HCT116 (cell line): Measurements from ENCODE around the gene FAM216B. TPM values are rescaled to one million over a fixed set of nuclear protein-coding genes. Genes with fewer than 3 reads are reported as not detected.

Experiments used
- ATAC-seq: fragments of 200-7000 bp; cut with Tn5 transposase; 2 replicates; pipeline ENCODE4 v1.9.1; 2020; ENCODE audit warnings: mild to moderate bottlenecking, moderate library complexity
- BruUV-seq: library from RNA; stranded (reverse); fragments of 400-500 nt; replicated peaks from 2 replicates; lab custom pipeline; 2021; lab: Mats Ljungman, UMichigan
- CTCF ChIA-PET: fragments of 300-600 bp; sonication (Branson Sonifier 250); formaldehyde crosslinking; loops from one replicate; lab custom pipeline; 2021; ENCODE audit warnings: antibody characterized with exemption; lab: Charles Lee
- POLR2A ChIA-PET: fragments of 300-600, 350-600 bp; sonication (Branson Sonifier 250); formaldehyde crosslinking; loops from one replicate; lab custom pipeline; 2021; ENCODE audit warnings: antibody characterized with exemption; lab: Charles Lee
- RAD21 ChIA-PET, 2 experiments: fragments of 300-600 bp; sonication (Branson Sonifier 250); formaldehyde crosslinking; loops; one replicate each; lab custom pipeline; 2023; ENCODE audit warnings: low total read pairs in 2 of 2; ENCODE audit not compliant: uncharacterized antibody in 2 of 2, unreplicated experiment in 2 of 2, low non-redundant PET in 1 of 2; lab: Charles Lee
- DNase-seq: peaks from one replicate; pipeline ENCODE4 v3.0.0-alpha.2; 2010; ENCODE audit warnings: low read depth, low spot score
- H2AFZ ChIP-seq: fragments of 200-600 bp; shearing (Covaris generic), sonication (generic); 2 replicates; pipeline ENCODE4 v1.6.1; 2017; ENCODE audit warnings: low read depth, mixed run types, mixed read lengths, antibody characterized with exemption, low read length; ENCODE audit not compliant: poor library complexity, severe bottlenecking
- H3K27ac ChIP-seq: 2 replicates; pipeline ENCODE4 v1.5.1; 2012; ENCODE audit warnings: low read depth, low read length
- H3K27me3 ChIP-seq: fragments of 200-600 bp; sonication (generic); 2 replicates; pipeline ENCODE4 v1.6.1; 2016; ENCODE audit warnings: mixed run types, low read length, mixed read lengths; ENCODE audit not compliant: insufficient read depth
- H3K36me3 ChIP-seq, 2 experiments: fragments of 200-500 bp in 1 of 2; fragments of 200-600 bp in 1 of 2; sonication (Bioruptor generic) in 1 of 2; sonication (generic) in 1 of 2; 2 replicates each; pipeline versions ENCODE4 v1.5.1 to v1.6.1; 2014 to 2016; ENCODE audit warnings: low read length in 2 of 2, inconsistent platforms in 1 of 2, mixed read lengths in 1 of 2, mixed run types in 1 of 2; ENCODE audit not compliant: insufficient read depth in 2 of 2, control insufficient read depth in 1 of 2
- H3K4me1 ChIP-seq, 2 experiments: fragments of 200-600 bp in 1 of 2; sonication (generic) in 1 of 2; 2 replicates each; pipeline versions ENCODE4 v1.5.1 to v1.6.1; 2012 to 2017; ENCODE audit warnings: low read length in 2 of 2, inconsistent platforms in 1 of 2, mild to moderate bottlenecking in 1 of 2, mixed read lengths in 1 of 2, mixed run types in 1 of 2, moderate library complexity in 1 of 2; ENCODE audit not compliant: insufficient read depth in 2 of 2, control insufficient read depth in 1 of 2
- H3K4me2 ChIP-seq: fragments of 200-600 bp; sonication (generic); 2 replicates; pipeline ENCODE4 v1.6.1; 2017; ENCODE audit warnings: mixed run types, low read length, mixed read lengths
- H3K4me3 ChIP-seq, 2 experiments: fragments of 200-600 bp in 1 of 2; sonication (generic) in 1 of 2; replicated peaks in 1 of 2; 2 replicates each; pipeline ENCODE4 v1.5.1; 2011 to 2016; ENCODE audit warnings: low read length in 2 of 2, control low read depth in 1 of 2, low read depth in 1 of 2, mild to moderate bottlenecking in 1 of 2, mixed read lengths in 1 of 2, mixed run types in 1 of 2
- H3K79me2 ChIP-seq: fragments of 200-600 bp; sonication (generic); 2 replicates; pipeline ENCODE4 v1.6.1; 2017; ENCODE audit warnings: mild to moderate bottlenecking, mixed run types, low read length, moderate library complexity, mixed read lengths; ENCODE audit not compliant: insufficient read depth
- H3K9ac ChIP-seq: fragments of 200-600 bp; sonication (generic); 2 replicates; pipeline ENCODE4 v1.6.1; 2016; ENCODE audit warnings: low read length, mixed read lengths
- H3K9me2 ChIP-seq: fragments of 200-600 bp; sonication (generic), shearing (Covaris generic); 2 replicates; pipeline ENCODE4 v1.6.1; 2017; ENCODE audit warnings: mixed run types, mild to moderate bottlenecking, moderate library complexity; ENCODE audit not compliant: insufficient read depth
- H3K9me3 ChIP-seq, 2 experiments: fragments of 200-500 bp in 1 of 2; fragments of 200-600 bp in 1 of 2; sonication (Bioruptor generic) in 1 of 2; sonication (generic) in 1 of 2; 2 replicates each; pipeline ENCODE4 v1.6.1; 2014 to 2017; ENCODE audit warnings: low read length in 2 of 2, mixed read lengths in 2 of 2, inconsistent platforms in 1 of 2, low read depth in 1 of 2, mild to moderate bottlenecking in 1 of 2, mixed run types in 1 of 2, moderate library complexity in 1 of 2; ENCODE audit not compliant: control insufficient read depth in 1 of 2, insufficient read depth in 1 of 2
- H4K20me1 ChIP-seq: fragments of 200-600 bp; sonication (generic), shearing (Covaris generic); 2 replicates; pipeline ENCODE4 v1.6.1; 2017; ENCODE audit warnings: mixed run types, mild to moderate bottlenecking, moderate library complexity; ENCODE audit not compliant: insufficient read depth
- CBX3 ChIP-seq: IDR thresholded peaks from 2 replicates; pipeline ENCODE4 v1.6.1; 2012; ENCODE audit warnings: low read depth
- CEBPB ChIP-seq: IDR thresholded peaks from 2 replicates; pipeline ENCODE4 v1.6.1; 2012; ENCODE audit warnings: low read depth
- EGR1 ChIP-seq: IDR thresholded peaks from 2 replicates; pipeline ENCODE4 v1.6.1; 2012; ENCODE audit warnings: low read depth
- ELF1 ChIP-seq: IDR thresholded peaks from 2 replicates; pipeline ENCODE4 v1.6.1; 2012; ENCODE audit warnings: low read depth, borderline replicate concordance
- EZH2 ChIP-seq: fragments of 200-600 bp; sonication (generic); IDR thresholded peaks from 2 replicates; pipeline ENCODE4 v1.6.1; 2017; ENCODE audit warnings: antibody characterized with exemption, mixed run types
- JUND ChIP-seq: IDR thresholded peaks from 2 replicates; pipeline ENCODE4 v1.6.1; 2012
- POLR2A ChIP-seq: IDR thresholded peaks from 2 replicates; pipeline ENCODE4 v1.7.0; 2011; ENCODE audit warnings: borderline replicate concordance; ENCODE audit not compliant: insufficient read depth, insufficient read length; ENCODE audit errors: extremely low read depth
- SIN3A ChIP-seq: IDR thresholded peaks from 2 replicates; pipeline ENCODE4 v1.6.1; 2012; ENCODE audit warnings: low read depth
- SP1 ChIP-seq: IDR thresholded peaks from 2 replicates; pipeline ENCODE4 v1.6.1; 2012; ENCODE audit warnings: low read depth
- SRF ChIP-seq: IDR thresholded peaks from 2 replicates; pipeline ENCODE4 v1.6.1; 2012; ENCODE audit warnings: low read depth
- TCF7L2 ChIP-seq: IDR thresholded peaks from 2 replicates; pipeline ENCODE4 v1.7.0; 2011; ENCODE audit warnings: borderline replicate concordance, inconsistent platforms; ENCODE audit not compliant: insufficient read depth, insufficient read length; ENCODE audit errors: extremely low read depth
- ZNF274 ChIP-seq: fragments of 200-500 bp; sonication (Bioruptor generic); IDR thresholded peaks from 2 replicates; pipeline ENCODE4 v1.6.1; 2014; ENCODE audit warnings: mild to moderate bottlenecking, low read depth, low read length, inconsistent platforms
- intact Hi-C: fragments of 100-400 bp; cut with micrococcal nuclease; formaldehyde crosslinking; loops from 2 replicates; pipeline ENCODE4 v1.10.0; 2022
- total RNA-seq: library from RNA; stranded (reverse); gene quantifications from one replicate; pipeline ENCODE4 v1.2.1, GENCODE V29; 2021; ENCODE audit not compliant: unreplicated experiment
- TF ChIP-seq, protein P1 (sequence below): IDR thresholded peaks from 2 replicates; pipeline ENCODE4 v1.6.1; 2012
- TF ChIP-seq, protein P2 (sequence below): IDR thresholded peaks from 2 replicates; pipeline ENCODE4 v1.6.1; 2011; ENCODE audit warnings: mild to moderate bottlenecking, low read length, moderate library complexity; ENCODE audit not compliant: insufficient replicate concordance; ENCODE audit errors: extremely low read depth

Gene FAM216B
- total RNA-seq, 1 experiment from 2014 or later: not detected

DNA sequence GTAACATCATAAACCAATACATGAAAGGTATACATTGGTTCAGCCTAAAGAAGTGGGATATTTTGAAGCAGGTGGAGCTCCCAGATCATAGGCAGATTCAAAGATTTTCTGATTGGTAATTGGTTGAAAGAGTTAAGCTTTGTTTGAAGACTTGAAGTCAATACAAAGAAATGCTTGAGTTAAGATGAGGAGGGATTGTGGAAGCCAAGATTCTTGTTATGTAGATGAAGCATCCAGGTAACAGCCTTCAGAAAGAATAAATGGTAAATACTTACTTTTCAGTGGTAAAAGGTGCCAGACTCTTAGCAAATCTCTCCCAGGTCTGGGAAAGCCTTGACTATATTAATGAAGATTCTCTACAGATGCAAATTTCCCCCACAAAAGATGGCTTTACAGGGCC lies 49.3 kb upstream of the FAM216B start:
- Histone ChIP-seq H4K20me1 (no peaks in the 10 kb centered on the region), H2AFZ (no peak overlapping the region), H3K9ac (no peak overlapping the region), H3K36me3 (no peaks in the 10 kb centered on the region), H3K79me2 (no peaks in the 10 kb centered on the region), H3K27me3 (peaks cover 15% of the 10 kb centered on the region), H3K9me2 (no peaks in the 10 kb centered on the region; the same call in 1 of the 2 replicates), H3K9me3 (no peaks in the 10 kb centered on the region), H3K4me1 (no peaks in the 10 kb centered on the region), H3K27ac (no peak overlapping the region), H3K4me3 (no peak overlapping the region), H3K4me2 (no peak overlapping the region)
- no peak for DNase-seq
- intact Hi-C loops: no loop called here
- BruUV-seq: no TSS peak
- ChIA-PET CTCF (no interaction called here), RAD21 (no interaction called here), POLR2A (no interaction called here)
- no peak for ATAC-seq
- TF ChIP-seq TCF7L2 (no peak), SRF (no peak), EZH2 (no peak), CEBPB (no peak), EGR1 (no peak), CBX3 (no peak)
- TF ChIP-seq, protein P1, sequence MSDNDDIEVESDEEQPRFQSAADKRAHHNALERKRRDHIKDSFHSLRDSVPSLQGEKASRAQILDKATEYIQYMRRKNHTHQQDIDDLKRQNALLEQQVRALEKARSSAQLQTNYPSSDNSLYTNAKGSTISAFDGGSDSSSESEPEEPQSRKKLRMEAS: no peak

DNA sequence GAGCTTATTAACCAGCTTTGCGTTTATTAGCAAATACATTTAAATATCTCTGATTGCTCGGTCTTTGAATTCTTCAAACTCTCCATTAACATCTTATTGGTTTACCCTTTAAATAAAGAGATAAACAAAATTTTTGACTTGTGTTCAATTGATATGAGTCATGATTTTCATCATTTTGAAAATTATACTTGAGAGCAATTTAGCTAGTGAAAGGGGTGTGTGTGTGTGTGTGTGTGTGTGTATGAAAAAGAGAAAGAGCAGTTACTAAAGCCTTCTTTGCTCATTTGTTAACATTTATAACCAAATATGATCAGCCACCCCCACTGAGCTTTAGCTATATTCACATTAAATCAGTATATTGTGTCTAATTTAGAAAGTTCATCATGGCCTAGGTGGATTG lies 48.3 kb upstream of the FAM216B start:
- Histone ChIP-seq H3K4me1 (no peaks in the 10 kb centered on the region), H3K9me3 (no peaks in the 10 kb centered on the region), H4K20me1 (no peaks in the 10 kb centered on the region), H3K36me3 (no peaks in the 10 kb centered on the region), H3K4me2 (no peak overlapping the region), H3K79me2 (no peaks in the 10 kb centered on the region), H2AFZ (no peak overlapping the region), H3K4me3 (no peak overlapping the region), H3K27me3 (peaks cover 15% of the 10 kb centered on the region), H3K27ac (no peak overlapping the region), H3K9ac (no peak overlapping the region), H3K9me2 (no peaks in the 10 kb centered on the region; the same call in 1 of the 2 replicates)
- intact Hi-C loops: no loop called here
- no TSS peak for BruUV-seq
- no peak for DNase-seq
- RAD21 ChIA-PET: no interaction called here
- ATAC-seq: no peak
- POLR2A ChIA-PET: interaction anchor here (0.7 to 1.8 kb wide), 2 partner anchors 13 to 67 kb away, joined by 3 read pairs; no protein-coding TSS in a partner anchor
- no peak for TF ChIP-seq SRF
- no peak for TF ChIP-seq SP1
- no peak for TF ChIP-seq POLR2A
- no peak for TF ChIP-seq TCF7L2
- TF ChIP-seq, protein P2, sequence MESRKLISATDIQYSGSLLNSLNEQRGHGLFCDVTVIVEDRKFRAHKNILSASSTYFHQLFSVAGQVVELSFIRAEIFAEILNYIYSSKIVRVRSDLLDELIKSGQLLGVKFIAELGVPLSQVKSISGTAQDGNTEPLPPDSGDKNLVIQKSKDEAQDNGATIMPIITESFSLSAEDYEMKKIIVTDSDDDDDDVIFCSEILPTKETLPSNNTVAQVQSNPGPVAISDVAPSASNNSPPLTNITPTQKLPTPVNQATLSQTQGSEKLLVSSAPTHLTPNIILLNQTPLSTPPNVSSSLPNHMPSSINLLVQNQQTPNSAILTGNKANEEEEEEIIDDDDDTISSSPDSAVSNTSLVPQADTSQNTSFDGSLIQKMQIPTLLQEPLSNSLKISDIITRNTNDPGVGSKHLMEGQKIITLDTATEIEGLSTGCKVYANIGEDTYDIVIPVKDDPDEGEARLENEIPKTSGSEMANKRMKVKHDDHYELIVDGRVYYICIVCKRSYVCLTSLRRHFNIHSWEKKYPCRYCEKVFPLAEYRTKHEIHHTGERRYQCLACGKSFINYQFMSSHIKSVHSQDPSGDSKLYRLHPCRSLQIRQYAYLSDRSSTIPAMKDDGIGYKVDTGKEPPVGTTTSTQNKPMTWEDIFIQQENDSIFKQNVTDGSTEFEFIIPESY: no peak
- no peak for TF ChIP-seq ZNF274
- no peak for TF ChIP-seq SIN3A
- no peak for TF ChIP-seq JUND
- TF ChIP-seq ELF1: no peak
- CTCF ChIA-PET: no interaction called here
